Endothelial cell of umbilical vein (primary cell): Measurements from ENCODE around the gene STARD5. TPM values are rescaled to one million over a fixed set of nuclear protein-coding genes. Genes with fewer than 3 reads are reported as not detected.

Source experiments
- BruUV-seq: library from RNA; stranded (reverse); fragments of 400-500 nt; replicated peaks from 2 replicates; lab custom pipeline; 2021; lab: Mats Ljungman, UMichigan
- CTCF ChIA-PET: fragments of 300-600, 350-600 bp; sonication (Branson Sonifier 250); formaldehyde crosslinking; loops from one replicate; lab custom pipeline; 2021; ENCODE audit warnings: antibody characterized with exemption, inconsistent platforms; lab: Charles Lee
- POLR2A ChIA-PET: fragments of 300-600, 350-600 bp; sonication (Branson Sonifier 250); formaldehyde crosslinking; loops from one replicate; lab custom pipeline; 2021; ENCODE audit warnings: antibody characterized with exemption, inconsistent platforms; lab: Charles Lee
- DNase-seq: peaks from one replicate; pipeline ENCODE4 v3.0.0-alpha.2; 2011; ENCODE audit warnings: low read depth, low spot score
- FAIRE-seq: peaks from 2 replicates; lab custom pipeline; 2011; peaks lifted over from hg19 to GRCh38; lab: Jason Lieb, UNC
- H2AFZ ChIP-seq: 2 replicates; pipeline ENCODE4 v1.6.0; 2012; ENCODE audit warnings: low read depth, low read length, control low read depth, inconsistent platforms
- H3K27ac ChIP-seq: 2 replicates; pipeline ENCODE4 v1.5.1; 2011; ENCODE audit warnings: low read depth, mild to moderate bottlenecking, control low read depth, low read length, moderate library complexity; ENCODE audit not compliant: insufficient read depth
- H3K27me3 ChIP-seq, 2 experiments: 2 replicates each; pipeline versions ENCODE4 v1.6.0 to v1.6.1; 2011; ENCODE audit warnings: low read length in 2 of 2, mixed read lengths in 1 of 2; ENCODE audit not compliant: control insufficient read depth in 2 of 2, insufficient read depth in 2 of 2
- H3K36me3 ChIP-seq, 2 experiments: 2 replicates in 1 of 2; 3 replicates in 1 of 2; pipeline ENCODE4 v1.5.1; 2011; ENCODE audit warnings: low read length in 2 of 2, mild to moderate bottlenecking in 1 of 2, moderate library complexity in 1 of 2; ENCODE audit not compliant: control insufficient read depth in 2 of 2, insufficient read depth in 2 of 2; ENCODE audit errors: extremely low read depth in 1 of 2
- H3K4me1 ChIP-seq: 3 replicates; pipeline ENCODE4 v1.5.1; 2011; ENCODE audit warnings: mild to moderate bottlenecking, low read length; ENCODE audit not compliant: control insufficient read depth, insufficient read depth; ENCODE audit errors: extremely low read depth
- H3K4me2 ChIP-seq: 2 replicates; pipeline ENCODE4 v1.6.1; 2011; ENCODE audit warnings: low read length, control low read depth, mixed read lengths; ENCODE audit not compliant: insufficient read depth
- H3K4me3 ChIP-seq, 3 experiments: fragments of 200-600 bp in 1 of 3; sonication (generic), shearing (Covaris generic) in 1 of 3; replicated peaks in 1 of 3; 2 replicates each; pipeline ENCODE4 v1.5.1; 2011 to 2016; ENCODE audit warnings: control low read depth in 3 of 3, low read length in 3 of 3, mild to moderate bottlenecking in 2 of 3, inconsistent platforms in 1 of 3, low read depth in 1 of 3, moderate library complexity in 1 of 3; ENCODE audit not compliant: insufficient read depth in 1 of 3
- H3K79me2 ChIP-seq: 2 replicates; pipeline ENCODE4 v1.6.0; 2012; ENCODE audit warnings: low read length, inconsistent platforms; ENCODE audit not compliant: control insufficient read depth, insufficient read depth
- H3K9ac ChIP-seq: replicated peaks from 2 replicates; pipeline ENCODE3; 2011; ENCODE audit warnings: low read length, control low read depth; ENCODE audit not compliant: insufficient read depth; ENCODE audit errors: extremely low read depth
- H3K9me1 ChIP-seq: replicated peaks from 3 replicates; pipeline ENCODE4 v1.6.0; 2011; ENCODE audit warnings: mild to moderate bottlenecking, low read length; ENCODE audit not compliant: control insufficient read depth, insufficient read depth; ENCODE audit errors: extremely low read depth
- H3K9me3 ChIP-seq: replicated peaks from 2 replicates; pipeline ENCODE4 v1.5.1; 2012; ENCODE audit warnings: low read length, inconsistent platforms; ENCODE audit not compliant: control insufficient read depth, insufficient read depth
- H4K20me1 ChIP-seq: replicated peaks from 2 replicates; pipeline ENCODE3; 2011; ENCODE audit warnings: mild to moderate bottlenecking, low read length; ENCODE audit not compliant: control insufficient read depth, insufficient read depth; ENCODE audit errors: extremely low read depth
- CTCF ChIP-seq, 2 donors: IDR thresholded peaks; 1 replicate in 1 of 2; 2 replicates in 1 of 2; pipeline ENCODE4 v1.5.1; 2011; ENCODE audit warnings: low read length in 2 of 2, mild to moderate bottlenecking in 2 of 2, moderate library complexity in 2 of 2, control low read depth in 1 of 2, inconsistent platforms in 1 of 2, low read depth in 1 of 2; ENCODE audit not compliant: insufficient read depth in 1 of 2; ENCODE audit errors: extremely low read depth in 1 of 2
- EZH2 ChIP-seq: IDR thresholded peaks from 2 replicates; pipeline ENCODE4 v1.6.1; 2012; ENCODE audit warnings: borderline replicate concordance, low read depth, mild to moderate bottlenecking, moderate library complexity, low read length, inconsistent platforms; ENCODE audit not compliant: severe bottlenecking
- FOS ChIP-seq: IDR thresholded peaks from 2 replicates; pipeline ENCODE4 v1.6.1; 2011; ENCODE audit warnings: mild to moderate bottlenecking, low read length, moderate library complexity, borderline replicate concordance; ENCODE audit not compliant: insufficient read depth
- GATA2 ChIP-seq: IDR thresholded peaks from 2 replicates; pipeline ENCODE4 v1.7.0; 2011; ENCODE audit warnings: low read depth, mild to moderate bottlenecking, moderate library complexity, mixed read lengths, low read length; ENCODE audit not compliant: insufficient read length, insufficient read depth
- JUN ChIP-seq: IDR thresholded peaks from 2 replicates; pipeline ENCODE4 v1.6.1; 2011; ENCODE audit warnings: borderline replicate concordance, low read depth; ENCODE audit not compliant: insufficient read length, insufficient read depth
- MAX ChIP-seq: IDR thresholded peaks from 2 replicates; pipeline ENCODE4 v1.6.1; 2011; ENCODE audit not compliant: insufficient read depth, insufficient read length
- MYC ChIP-seq: IDR thresholded peaks from one replicate; pipeline ENCODE4 v1.6.1; 2011; ENCODE audit warnings: mild to moderate bottlenecking, low read depth, low read length
- POLR2A ChIP-seq: IDR thresholded peaks from 2 replicates; pipeline ENCODE4 v1.6.1; 2012; ENCODE audit warnings: low read depth, mild to moderate bottlenecking, control low read depth, low read length
- POLR2AphosphoS5 ChIP-seq: IDR thresholded peaks from 2 replicates; pipeline ENCODE4 v1.6.1; 2012; ENCODE audit warnings: low read depth, mild to moderate bottlenecking, control low read depth, low read length, moderate library complexity; ENCODE audit not compliant: insufficient read depth
- dilution Hi-C: fragments of 300-500 bp; cut with MboI; formaldehyde crosslinking; loops from one replicate; pipeline ENCODE4 v1.15.0; 2019; ENCODE audit warnings: low sequenced_read_pairs; ENCODE audit not compliant: extremely low pct_ligation_motif_present
- intact Hi-C: fragments of 100-400 bp; cut with micrococcal nuclease; formaldehyde crosslinking; loops from one replicate; pipeline ENCODE4 v1.10.0; 2022
- polyA plus RNA-seq, 4 experiments: library from polyadenylated mRNA; depleted of rRNA in 3 of 4; stranded (reverse) in 3 of 4; unstranded in 1 of 4; fragments of >200 nt; gene quantifications; 2 replicates each; pipeline versions ENCODE4 v1.2.1 to v1.2.3, GENCODE V29; 2011 to 2012; ENCODE audit warnings: missing spikeins in 1 of 4
- total RNA-seq: library from RNA; stranded (reverse); gene quantifications from 2 replicates; pipeline ENCODE4 v1.2.3, GENCODE V29; 2021

Gene STARD5
- total and polyA plus RNA-seq, 2 donors (not counting 3 experiments of a cell fraction or from before 2014, with no cell fraction given), result 2.2 to 3.0 TPM

GRCh38 chr15:81316267-81316666, 7.7 kb downstream of the STARD5 start:
- H3K4me2 ChIP-seq, result no peak overlapping the region
- intact Hi-C loops, result no loop called here
- H3K36me3 ChIP-seq, result no peaks in the 10 kb centered on the region
- no peak for FAIRE-seq
- no peak overlapping the region for H3K9ac ChIP-seq
- no peak overlapping the region for H3K4me3 ChIP-seq
- dilution Hi-C loops, result no loop called here
- POLR2A ChIA-PET, result no interaction called here
- DNase-seq, result no peak
- no peaks in the 10 kb centered on the region for H3K27me3 ChIP-seq
- CTCF ChIA-PET, result interaction anchor here (0.7 kb wide), 1 partner anchor 470 kb away, joined by 3 read pairs; no protein-coding TSS in a partner anchor
- H3K9me3 ChIP-seq, result no peaks in the 10 kb centered on the region
- H2AFZ ChIP-seq, result no peak overlapping the region
- H3K27ac ChIP-seq, result no peak overlapping the region
- no TSS peak for BruUV-seq
- no peak for TF ChIP-seq GATA2
- no peak for TF ChIP-seq JUN
- TF ChIP-seq MAX, result no peak
- no peak for TF ChIP-seq CTCF (IDR thresholded peaks at IDR 0.05; ENCODE audit: extremely low read depth in 1 of 2, insufficient read depth in 1 of 2, low read depth in 1 of 2, low read length in 2 of 2)
- TF ChIP-seq EZH2, result no peak
- no peak for TF ChIP-seq POLR2AphosphoS5
- TF ChIP-seq MYC, result no peak
- TF ChIP-seq FOS, result no peak
- TF ChIP-seq POLR2A, result no peak
- H3K4me1 ChIP-seq, result no peaks in the 10 kb centered on the region
- no peaks in the 10 kb centered on the region for H3K9me1 ChIP-seq
- H4K20me1 ChIP-seq, result no peaks in the 10 kb centered on the region
- H3K79me2 ChIP-seq, result no peaks in the 10 kb centered on the region
